DOHH2 (cell line): ENCODE measurements around the gene LSM14B.

Source experiments
- H3F3A ChIP-seq: fragments of 200-600 bp; sonication (generic), shearing (Covaris generic); 2 replicates; pipeline ENCODE4 v1.6.0; 2016; ENCODE audit warnings: antibody characterized with exemption, mild to moderate bottlenecking; ENCODE audit not compliant: control insufficient read depth, insufficient read depth
- H3K27ac ChIP-seq: fragments of 200-600 bp; sonication (generic); 2 replicates; pipeline ENCODE4 v1.5.1; 2014; ENCODE audit warnings: low read depth, mild to moderate bottlenecking, low read length, moderate library complexity
- H3K27me3 ChIP-seq: fragments of 200-600 bp; sonication (generic); 2 replicates; pipeline ENCODE4 v1.6.1; 2014; ENCODE audit warnings: mild to moderate bottlenecking, low read length, mixed read lengths; ENCODE audit not compliant: control insufficient read depth
- H3K36me3 ChIP-seq: fragments of 200-600 bp; sonication (generic); 2 replicates; pipeline ENCODE4 v1.6.1; 2014; ENCODE audit warnings: mild to moderate bottlenecking, low read length, moderate library complexity, mixed read lengths; ENCODE audit not compliant: control insufficient read depth
- H3K4me1 ChIP-seq: fragments of 200-600 bp; sonication (generic); 2 replicates; pipeline ENCODE4 v1.6.1; 2014; ENCODE audit warnings: mild to moderate bottlenecking, low read length, mixed read lengths; ENCODE audit not compliant: control insufficient read depth
- H3K4me2 ChIP-seq: fragments of 200-600 bp; sonication (generic); 2 replicates; pipeline ENCODE4 v1.6.0; 2014; ENCODE audit warnings: mild to moderate bottlenecking, low read length, moderate library complexity
- H3K4me3 ChIP-seq: fragments of 200-600 bp; sonication (generic); 2 replicates; pipeline ENCODE4 v1.5.1; 2014; ENCODE audit warnings: mild to moderate bottlenecking, low read length, mixed read lengths
- H3K79me2 ChIP-seq: fragments of 200-600 bp; sonication (generic); 2 replicates; pipeline ENCODE4 v1.6.1; 2014; ENCODE audit warnings: mild to moderate bottlenecking, low read length, mixed read lengths; ENCODE audit not compliant: control insufficient read depth
- H3K9me2 ChIP-seq: fragments of 200-600 bp; sonication (generic); replicated peaks from 2 replicates; pipeline ENCODE4 v1.6.1; 2014; ENCODE audit warnings: mild to moderate bottlenecking, low read length, mixed read lengths; ENCODE audit not compliant: control insufficient read depth
- H3K9me3 ChIP-seq: fragments of 200-600 bp; sonication (generic); 2 replicates; pipeline ENCODE4 v1.6.1; 2014; ENCODE audit warnings: antibody characterized with exemption, low read length, mixed read lengths; ENCODE audit not compliant: control insufficient read depth, insufficient read depth
- H4K20me1 ChIP-seq: fragments of 200-600 bp; sonication (generic); 2 replicates; pipeline ENCODE4 v1.6.0; 2014; ENCODE audit warnings: low read depth, mild to moderate bottlenecking, antibody characterized with exemption, low read length, moderate library complexity; ENCODE audit not compliant: control insufficient read depth, insufficient read depth
- CTCF ChIP-seq: fragments of 200-600 bp; sonication (generic); IDR thresholded peaks from one replicate; pipeline ENCODE4 v1.5.1; 2014; ENCODE audit warnings: antibody characterized with exemption, mild to moderate bottlenecking, low read depth, low read length; ENCODE audit not compliant: poor library complexity, severe bottlenecking
- EZH2phosphoT487 ChIP-seq: fragments of 200-600 bp; sonication (generic); IDR thresholded peaks from 2 replicates; pipeline ENCODE4 v1.6.1; 2017; ENCODE audit warnings: borderline replicate concordance, mild to moderate bottlenecking, antibody characterized with exemption, low read length, moderate library complexity, mixed read lengths

The LSM14B gene

GRCh38 chr20:62161347-62161746, 39.1 kb downstream of the LSM14B start:
- TF ChIP-seq CTCF (no peak), EZH2phosphoT487 (no peak)
- Histone ChIP-seq H3K4me1 (no peaks in the 10 kb centered on the region), H3K4me2 (no peak overlapping the region), H3K79me2 (peaks cover 26% of the 10 kb centered on the region), H3F3A (no peaks in the 10 kb centered on the region), H3K27me3 (no peaks in the 10 kb centered on the region), H3K4me3 (no peak overlapping the region), H4K20me1 (no peaks in the 10 kb centered on the region; the same call in 1 of the 2 replicates), H3K36me3 (peaks cover 17% of the 10 kb centered on the region), H3K9me3 (no peaks in the 10 kb centered on the region), H3K9me2 (no peaks in the 10 kb centered on the region), H3K27ac (no peak overlapping the region)

GRCh38 chr20:62162765-62163484, 40.6 kb downstream of the LSM14B start:
- no peak for TF ChIP-seq EZH2phosphoT487
- TF ChIP-seq CTCF = no peak

DNA sequence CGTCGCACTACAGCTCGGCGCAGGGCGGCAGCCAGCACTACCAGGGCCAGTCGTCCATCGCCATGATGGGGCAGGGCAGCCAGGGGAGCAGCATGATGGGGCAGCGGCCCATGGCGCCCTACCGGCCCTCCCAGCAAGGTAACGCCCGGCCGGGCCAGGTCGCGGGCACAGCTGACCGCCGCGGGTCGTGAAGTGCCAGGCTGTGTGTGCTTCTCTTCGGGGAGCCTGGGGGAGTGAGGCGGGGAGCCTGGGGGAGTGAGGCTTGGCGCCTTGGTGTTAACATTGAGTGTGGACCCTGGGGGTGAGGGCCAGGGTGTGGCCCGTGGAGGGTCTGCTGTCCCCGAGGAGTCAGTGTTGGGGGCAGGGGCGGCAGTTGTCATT, 41.2 kb downstream of the LSM14B start:
- Histone ChIP-seq H3K4me2 (no peak overlapping the region), H3K27ac (no peak overlapping the region), H3K9me3 (no peaks in the 10 kb centered on the region), H4K20me1 (no peaks in the 10 kb centered on the region), H3K4me3 (no peak overlapping the region), H3K79me2 (peaks cover 5% of the 10 kb centered on the region), H3K4me1 (no peaks in the 10 kb centered on the region), H3F3A (no peaks in the 10 kb centered on the region), H3K9me2 (no peaks in the 10 kb centered on the region), H3K36me3 (peaks cover 18% of the 10 kb centered on the region), H3K27me3 (no peaks in the 10 kb centered on the region)
- TF ChIP-seq CTCF (no peak), EZH2phosphoT487 (no peak)

More at GRCh38 chr20:62162765-62163484, 40.6 kb downstream of the LSM14B start:
- Histone ChIP-seq H4K20me1 (no peaks in the 10 kb centered on the region), H3K9me3 (no peaks in the 10 kb centered on the region), H3K4me3 (no peak overlapping the region), H3F3A (no peaks in the 10 kb centered on the region), H3K79me2 (peaks cover 10% of the 10 kb centered on the region), H3K27ac (no peak overlapping the region), H3K27me3 (no peaks in the 10 kb centered on the region), H3K4me1 (no peaks in the 10 kb centered on the region), H3K4me2 (no peak overlapping the region), H3K36me3 (peaks cover 18% of the 10 kb centered on the region), H3K9me2 (no peaks in the 10 kb centered on the region)
